ENCODE data around the gene MAGI2.

MAGI2 gene

GRCh38 chr7:78198756-78199155 lies 1254.7 kb downstream of the MAGI2 start:
- ATAC-seq, result no peak

DNA sequence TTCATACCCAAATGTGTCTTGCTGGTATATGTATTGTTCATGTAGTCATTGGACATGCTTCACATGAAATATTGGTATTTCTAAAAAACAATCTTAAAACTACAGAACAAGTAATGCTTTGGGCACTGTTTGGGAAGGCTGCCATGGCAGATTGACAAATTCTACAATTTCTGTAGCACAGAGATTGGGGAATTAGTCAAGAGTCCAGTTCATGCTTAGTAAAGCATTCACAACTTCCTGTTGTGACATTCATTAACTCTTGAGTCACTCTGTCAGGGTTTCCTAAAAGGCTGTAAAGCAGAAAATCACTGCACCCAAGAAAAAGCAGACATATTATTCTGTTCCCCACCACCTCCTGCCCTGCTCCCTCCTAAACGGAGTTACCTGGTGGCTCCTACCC lies 1256.0 kb downstream of the MAGI2 start:
- no peak for ATAC-seq

DNA sequence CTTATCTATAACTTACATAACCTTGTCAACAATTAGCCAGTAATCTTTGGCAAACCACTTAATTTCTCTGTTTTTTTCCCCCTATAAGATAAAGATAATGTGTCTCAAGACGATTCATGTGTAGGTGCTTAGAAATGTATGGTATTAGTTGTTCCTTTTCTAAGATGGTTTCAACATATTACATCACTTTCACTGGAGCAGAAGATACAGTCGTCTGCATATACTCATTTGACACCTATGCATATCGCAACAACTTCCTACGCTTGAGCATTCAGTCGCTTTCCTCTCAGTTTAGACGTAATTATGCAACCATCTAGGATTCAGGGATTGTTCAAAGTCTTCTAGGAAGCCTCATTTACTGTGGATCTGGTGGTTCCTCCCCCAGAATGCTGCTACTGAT lies 1258.2 kb downstream of the MAGI2 start:
- ATAC-seq, result no peak

GRCh38 chr7:78194611-78195010 lies 1258.9 kb downstream of the MAGI2 start:
- no peak for ATAC-seq

GRCh38 chr7:78191475-78192079 lies 1261.9 kb downstream of the MAGI2 start:
- ATAC-seq, result no peak

DNA sequence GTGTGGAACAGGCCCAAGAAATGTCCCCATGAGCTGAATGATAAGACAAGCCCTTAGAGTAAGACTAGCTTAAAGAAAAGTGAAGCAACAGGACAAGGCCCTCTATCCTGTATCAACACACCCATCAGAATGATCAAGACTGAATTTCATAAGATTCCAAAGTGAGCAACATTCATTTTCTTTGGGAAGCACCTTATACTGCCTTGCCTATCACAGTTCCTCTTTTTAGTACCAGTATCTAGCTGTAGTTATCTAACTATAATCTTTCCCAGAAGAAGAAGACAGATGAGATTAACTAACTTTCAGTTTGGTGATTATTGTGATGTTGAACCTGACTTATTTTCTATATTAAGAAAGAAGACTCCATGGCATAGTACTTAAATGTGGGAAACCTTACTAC lies 1263.7 kb downstream of the MAGI2 start:
- ATAC-seq, result no peak

DNA sequence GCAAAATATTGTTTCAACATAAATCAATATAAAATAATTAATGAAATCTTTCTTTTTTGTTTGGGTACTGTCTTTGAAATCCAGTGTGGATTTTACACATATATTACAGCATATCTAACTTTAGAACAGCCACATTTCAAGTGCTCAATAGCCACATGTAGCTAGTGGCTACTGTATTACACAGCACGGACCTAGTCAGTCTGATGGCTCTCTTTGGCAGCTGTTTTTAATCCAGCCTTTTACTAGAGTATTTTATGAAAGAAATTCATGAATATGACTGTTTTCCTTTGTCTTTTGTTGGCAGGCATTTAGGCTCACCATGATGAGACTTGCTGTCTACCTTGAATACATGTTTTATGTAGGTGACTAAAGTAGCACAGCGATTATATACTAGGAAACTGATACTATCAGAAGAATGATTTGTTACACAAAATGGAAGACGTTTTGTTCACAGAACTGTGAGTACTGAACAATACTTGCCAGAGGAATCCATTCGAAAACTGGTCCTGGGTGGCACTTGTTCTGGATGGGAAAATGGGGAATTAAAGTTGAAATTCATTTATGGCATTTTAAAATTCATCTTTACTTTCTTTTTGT lies 1268.2 kb downstream of the MAGI2 start:
- ATAC-seq, result no peak

GRCh38 chr7:78184299-78184698 lies 1269.2 kb downstream of the MAGI2 start:
- ATAC-seq, result no peak

DNA sequence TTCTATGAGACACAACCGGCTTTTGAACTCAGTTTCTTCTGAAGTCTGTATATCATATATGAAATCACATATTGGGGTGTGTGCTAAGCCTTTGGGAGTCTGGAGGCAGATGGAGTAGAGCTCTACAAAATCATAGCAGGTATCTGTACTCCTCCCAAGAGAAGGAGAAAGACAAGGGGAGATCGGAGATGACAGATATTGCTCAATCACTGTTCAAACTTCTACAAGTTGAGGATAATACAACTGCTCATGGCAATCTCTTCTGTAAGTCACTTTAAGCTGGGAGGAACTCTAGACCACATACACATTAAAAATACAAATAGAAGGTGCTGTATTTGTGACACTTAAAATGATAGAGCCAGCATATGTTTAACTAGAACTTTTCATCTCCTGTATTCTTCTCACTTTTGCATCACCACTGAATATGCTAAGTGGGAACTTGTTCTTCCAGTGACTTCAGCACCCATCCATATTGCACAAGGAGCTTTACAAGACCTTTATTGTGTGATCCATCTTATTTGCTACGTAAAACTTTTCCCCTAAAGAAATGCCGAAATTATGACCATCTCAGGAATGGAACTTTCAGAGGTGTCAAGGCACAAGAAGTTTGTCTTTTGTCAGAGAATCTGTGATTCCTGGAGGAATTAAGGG lies 1273.5 kb downstream of the MAGI2 start:
- ATAC-seq, result no peak

GRCh38 chr7:78179211-78179610 lies 1274.3 kb downstream of the MAGI2 start:
- ATAC-seq, result no peak

- ATAC-seq, result no peak
Observed at GRCh38 chr7:78178319-78178718, 1275.1 kb downstream of the MAGI2 start.

- ATAC-seq, result no peak
Observed at GRCh38 chr7:78176171-78176570, 1277.3 kb downstream of the MAGI2 start.

DNA sequence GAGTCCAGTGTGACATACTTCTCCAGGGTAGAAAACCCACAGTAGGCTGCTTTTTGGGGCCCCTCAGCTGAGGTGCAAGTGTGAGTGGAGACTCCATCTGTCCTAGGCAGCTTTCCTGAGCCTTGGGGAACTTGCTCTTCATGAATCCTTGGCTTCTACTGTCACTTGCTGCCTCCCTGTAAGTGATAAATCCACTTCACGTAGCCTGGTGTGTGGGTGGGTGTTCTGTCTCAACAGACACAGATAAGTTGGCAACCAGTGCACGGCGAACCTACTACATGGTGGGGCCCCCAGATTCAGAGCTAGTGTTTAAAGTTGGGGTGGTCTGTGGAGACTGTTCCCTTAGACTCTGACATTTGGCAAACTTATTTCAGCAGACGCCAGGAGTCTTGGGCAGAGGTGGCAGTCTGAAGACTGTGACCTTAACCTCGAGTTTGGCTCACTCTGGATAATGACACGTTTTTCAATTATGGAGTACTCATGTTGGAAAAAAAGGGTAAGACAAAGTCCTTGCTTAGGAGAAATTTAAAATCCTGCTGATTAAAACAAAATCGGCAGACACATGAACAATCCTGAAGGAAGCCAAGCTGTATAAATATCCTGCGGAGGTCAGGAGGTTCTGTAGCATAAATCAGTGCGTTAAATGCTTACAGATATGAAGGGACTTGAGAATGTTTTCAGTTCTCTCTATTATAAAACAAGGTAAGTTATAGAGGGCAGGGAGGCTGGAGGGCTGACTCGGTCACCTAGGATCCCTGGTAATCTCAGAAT lies 1278.0 kb downstream of the MAGI2 start:
- no peak for ATAC-seq

DNA sequence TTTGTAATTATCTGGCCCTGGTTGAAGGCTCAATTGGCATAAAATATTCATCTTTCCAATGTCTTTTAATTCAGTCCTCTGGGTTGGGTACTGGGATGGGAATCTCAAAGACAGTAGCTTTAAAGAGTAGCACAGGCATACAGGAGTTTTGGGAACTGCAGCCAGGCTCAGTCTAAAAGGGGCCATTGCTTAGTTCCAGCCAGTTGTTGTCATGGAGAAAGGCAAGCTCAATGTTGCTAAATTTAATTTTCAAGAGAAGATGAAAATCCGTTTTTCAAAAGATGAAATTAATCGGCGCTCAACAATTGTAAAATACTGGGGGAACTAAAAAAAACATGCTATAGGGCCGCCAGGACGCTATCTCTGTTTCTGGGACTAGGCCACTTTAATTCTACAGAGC lies 1279.8 kb downstream of the MAGI2 start:
- ATAC-seq, result no peak

DNA sequence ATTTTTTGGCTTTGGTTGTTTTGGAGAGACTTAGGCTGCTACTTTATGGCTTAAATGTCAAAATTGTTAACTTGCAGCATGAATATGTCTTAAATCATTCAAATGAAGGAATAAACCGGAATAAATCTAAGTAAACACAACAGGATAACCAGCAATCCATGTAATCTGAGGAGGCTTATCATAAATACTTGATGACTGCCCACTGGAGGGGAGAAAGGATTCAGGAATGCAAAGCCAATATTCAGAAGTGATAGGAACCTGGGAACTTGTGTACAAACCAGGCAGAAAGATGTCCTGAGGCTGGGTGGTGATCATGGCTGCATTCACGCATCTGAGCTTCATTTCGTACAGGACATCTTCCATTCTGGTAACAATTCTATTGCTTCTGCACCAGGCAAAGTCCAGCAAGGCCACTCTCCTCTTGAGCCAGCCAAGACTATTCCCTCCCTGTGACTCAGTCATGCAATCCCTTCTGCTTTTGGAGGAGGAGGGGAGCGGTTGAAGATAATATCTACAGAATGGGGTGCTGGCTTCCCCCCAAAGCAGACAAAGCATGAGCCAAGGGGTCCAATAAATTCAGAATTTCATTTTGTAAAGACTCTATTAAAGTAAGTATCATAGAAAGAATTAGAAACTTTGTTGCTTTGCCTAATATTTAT lies 1280.4 kb downstream of the MAGI2 start:
- no peak for ATAC-seq

DNA sequence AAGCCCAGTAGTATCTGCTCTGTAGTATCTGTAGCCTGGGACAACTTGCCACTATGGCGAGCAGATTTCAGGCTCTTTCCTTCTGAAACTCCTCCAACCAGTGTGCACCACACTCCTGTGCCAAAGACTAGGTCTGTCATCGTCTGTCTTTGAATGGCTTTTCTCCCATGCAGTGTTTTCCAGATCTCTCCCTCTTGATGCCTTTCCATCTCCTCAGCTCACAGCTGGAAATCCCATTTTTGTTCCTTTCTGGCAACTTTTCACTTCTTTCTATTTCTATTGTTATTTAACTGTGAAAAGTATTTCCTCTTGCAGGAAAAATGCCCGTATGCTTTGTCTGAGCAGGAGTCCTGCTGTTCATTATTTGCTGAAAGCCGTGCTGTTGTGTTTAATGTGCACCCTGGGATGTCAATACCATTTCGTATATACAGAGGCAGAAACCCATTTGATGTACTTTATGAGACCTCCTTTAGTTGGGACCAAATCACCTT lies 1281.2 kb downstream of the MAGI2 start:
- ATAC-seq, result no peak

DNA sequence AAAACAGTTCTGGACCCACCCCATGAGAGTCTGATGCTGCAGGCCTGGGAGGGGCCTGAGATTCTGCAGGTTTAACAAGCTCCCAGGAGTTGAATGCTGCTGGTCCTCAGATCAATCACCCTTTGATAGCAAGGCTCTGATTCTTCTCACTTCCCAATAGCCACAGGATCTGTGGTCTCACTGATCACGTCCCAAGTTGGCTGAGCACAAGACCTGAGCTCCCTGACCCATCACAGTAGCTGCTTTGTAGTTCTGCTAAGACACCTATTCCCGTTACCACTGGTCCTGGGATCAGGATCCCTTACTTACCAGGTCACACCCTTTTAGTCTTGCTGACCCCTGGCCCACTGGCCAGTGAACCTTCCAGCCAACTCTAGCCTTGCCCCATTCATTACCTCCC lies 1282.1 kb downstream of the MAGI2 start:
- ATAC-seq, result no peak

- ATAC-seq, result no peak
Observed at GRCh38 chr7:78170815-78171214, 1282.7 kb downstream of the MAGI2 start.

DNA sequence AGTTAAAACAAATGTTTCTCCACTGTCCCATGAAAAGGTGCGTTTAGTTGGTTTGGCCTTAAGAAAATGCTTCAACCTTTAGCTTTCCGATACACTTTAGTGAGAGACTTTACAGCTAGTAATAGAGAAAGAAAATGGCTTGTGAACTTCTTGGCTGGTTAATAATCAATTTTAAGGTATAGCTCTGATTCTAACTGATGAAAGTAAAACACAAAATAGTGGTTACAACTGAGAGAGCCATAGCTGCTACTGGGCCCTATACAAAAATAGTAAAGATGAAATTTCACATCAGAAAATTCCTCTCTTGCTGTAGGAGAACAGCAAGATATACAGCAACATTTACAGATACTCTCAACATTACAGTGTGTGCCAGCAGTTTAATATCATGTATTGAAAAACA lies 1283.5 kb downstream of the MAGI2 start:
- ATAC-seq, result no peak

DNA sequence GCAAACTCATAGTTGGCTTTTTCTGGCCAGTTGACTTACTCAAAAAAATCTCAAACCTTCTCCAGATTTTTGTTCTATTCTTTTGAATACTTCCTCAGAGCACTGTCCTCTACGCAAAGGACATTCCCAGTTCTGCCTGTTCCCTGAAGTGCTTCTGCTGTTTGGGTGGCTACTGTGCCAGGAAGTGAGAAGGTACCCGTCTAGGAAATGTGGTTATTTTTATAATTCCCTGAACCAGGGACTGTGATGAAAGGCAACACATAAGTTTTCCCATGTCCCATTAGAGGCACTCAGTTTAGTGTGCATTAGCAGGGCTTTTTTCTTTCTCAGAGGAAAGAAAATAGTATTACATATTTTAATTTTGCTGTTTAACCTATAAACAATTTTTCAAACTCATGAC lies 1284.6 kb downstream of the MAGI2 start:
- ATAC-seq, result no peak

GRCh38 chr7:78167860-78168259 lies 1285.6 kb downstream of the MAGI2 start:
- no peak for ATAC-seq

DNA sequence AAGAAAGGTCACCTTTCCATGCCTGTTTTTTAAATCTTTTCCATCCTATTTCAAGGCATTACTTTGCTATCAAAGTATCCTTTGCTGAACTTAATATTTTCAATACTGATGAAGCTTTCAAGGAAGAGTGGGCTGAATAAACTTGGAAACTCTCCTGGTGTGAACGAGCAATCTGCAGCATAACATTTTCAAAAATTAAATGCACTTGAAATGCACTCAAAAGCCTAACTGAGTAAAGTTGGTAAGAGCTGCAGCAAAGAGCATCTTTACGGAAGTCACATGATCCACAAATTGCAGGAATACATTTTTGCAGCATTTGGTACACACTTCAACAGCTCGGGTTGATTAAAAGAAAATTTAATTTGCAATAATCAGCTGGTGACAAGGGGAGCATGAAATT lies 1287.6 kb downstream of the MAGI2 start:
- no peak for ATAC-seq

DNA sequence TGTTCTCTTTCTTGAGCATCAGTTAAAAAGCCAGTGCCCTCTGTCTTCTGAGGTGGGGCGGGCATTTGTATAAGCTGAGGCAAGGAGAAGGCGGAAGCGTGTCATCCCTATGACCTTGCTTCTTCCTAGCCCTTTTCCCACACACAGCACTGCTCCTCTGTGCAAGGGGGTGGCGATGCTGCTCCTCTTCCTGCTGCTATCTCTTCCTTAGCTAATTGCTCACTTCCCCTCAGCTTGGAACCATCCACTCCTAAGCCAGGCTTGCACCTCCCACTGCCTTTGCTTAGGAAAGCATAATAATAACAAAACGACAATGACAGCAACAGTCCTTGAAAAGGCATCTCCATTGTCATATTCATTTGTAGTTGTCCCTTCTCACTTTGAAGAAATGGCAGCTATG lies 1288.0 kb downstream of the MAGI2 start:
- no peak for ATAC-seq
